Fibroblast of mammary gland (primary cell): Measurements from ENCODE around the gene ALDH3B2.
"Not testable (repeated sequence)": the region's sequence is repeated elsewhere in the genome, so short reads cannot be mapped to it uniquely, and the experiment has no call there.

Experiments
- DNase-seq: peaks from one replicate; pipeline ENCODE4 v3.0.0-alpha.2; 2010; ENCODE audit warnings: low read depth
- H3K4me3 ChIP-seq: 2 replicates; pipeline ENCODE4 v1.5.1; 2011; ENCODE audit warnings: low read depth, mild to moderate bottlenecking, low read length, moderate library complexity; ENCODE audit not compliant: control insufficient read depth
- CTCF ChIP-seq: conservative IDR thresholded peaks from 2 replicates; pipeline ENCODE4 v1.5.1; 2011; ENCODE audit warnings: low read depth, low read length, inconsistent platforms; ENCODE audit not compliant: control insufficient read depth, insufficient read depth

ALDH3B2 gene

GRCh38 chr11:67638535-67639437, 35.6 kb downstream of the ALDH3B2 start:
- no peak for DNase-seq
- no peak overlapping the region for H3K4me3 ChIP-seq
- TF ChIP-seq CTCF: no peak

GRCh38 chr11:67637441-67637840, 37.0 kb downstream of the ALDH3B2 start:
- DNase-seq, H3K4me3 ChIP-seq: not testable (repeated sequence)

DNA sequence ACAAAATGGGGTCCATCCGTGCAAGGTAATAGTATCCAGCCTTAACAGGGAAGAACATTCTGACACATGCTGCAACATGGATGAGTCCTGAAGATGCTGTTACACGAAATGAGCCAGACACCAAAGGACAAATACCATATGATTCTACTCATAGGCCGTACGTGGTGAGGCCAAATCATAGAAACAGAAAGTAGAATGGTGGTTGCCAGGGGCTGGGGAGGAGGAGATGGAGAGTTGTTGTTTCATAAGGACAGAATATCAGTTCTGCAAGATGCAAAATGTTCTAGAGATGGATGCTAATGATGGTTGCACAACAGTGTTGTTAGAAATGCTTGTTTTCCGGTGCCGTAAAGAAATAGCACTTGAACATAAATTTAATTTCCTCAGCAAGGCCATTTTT, 37.5 kb downstream of the ALDH3B2 start:
- no peak overlapping the region for H3K4me3 ChIP-seq
- DNase-seq: no peak
- no peak for TF ChIP-seq CTCF

DNA sequence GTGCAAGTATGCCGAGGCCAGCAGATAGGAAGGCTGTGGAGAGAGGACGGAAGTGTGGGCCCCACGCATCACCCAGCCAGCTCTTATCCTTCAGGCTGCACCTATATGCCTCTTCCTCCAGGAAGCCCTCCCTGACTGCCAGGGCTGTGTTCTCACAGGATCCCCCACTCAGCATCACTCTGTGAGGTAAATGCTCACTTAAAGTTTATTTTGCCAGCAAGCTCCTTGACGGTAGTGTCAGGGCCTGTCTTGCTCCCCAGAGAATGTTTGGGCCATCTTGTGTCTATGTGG, 39.2 kb downstream of the ALDH3B2 start:
- no peak overlapping the region for H3K4me3 ChIP-seq
- no peak for TF ChIP-seq CTCF
- DNase-seq: no peak

- H3K4me3 ChIP-seq: no peak overlapping the region
- no peak for DNase-seq
- TF ChIP-seq CTCF: no peak
Measured at GRCh38 chr11:67634366-67635230, 39.8 kb downstream of the ALDH3B2 start.

GRCh38 chr11:67633758-67634365, 40.6 kb downstream of the ALDH3B2 start:
- no peak overlapping the region for H3K4me3 ChIP-seq
- TF ChIP-seq CTCF: no peak
- no peak for DNase-seq
